ENCODE results near the gene ARFGAP1. TPM values are rescaled to one million over a fixed set of nuclear protein-coding genes. Genes with fewer than 3 reads are reported as not detected.

The ARFGAP1 gene
- total RNA-seq, 1 donor from 2014 or later, result 28.1 TPM

- no peak for DNase-seq
Observed at GRCh38 chr20:63261060-63261794, 11.4 kb upstream of the ARFGAP1 start.

GRCh38 chr20:63261795-63262528, 10.7 kb upstream of the ARFGAP1 start:
- no peak for DNase-seq

DNA sequence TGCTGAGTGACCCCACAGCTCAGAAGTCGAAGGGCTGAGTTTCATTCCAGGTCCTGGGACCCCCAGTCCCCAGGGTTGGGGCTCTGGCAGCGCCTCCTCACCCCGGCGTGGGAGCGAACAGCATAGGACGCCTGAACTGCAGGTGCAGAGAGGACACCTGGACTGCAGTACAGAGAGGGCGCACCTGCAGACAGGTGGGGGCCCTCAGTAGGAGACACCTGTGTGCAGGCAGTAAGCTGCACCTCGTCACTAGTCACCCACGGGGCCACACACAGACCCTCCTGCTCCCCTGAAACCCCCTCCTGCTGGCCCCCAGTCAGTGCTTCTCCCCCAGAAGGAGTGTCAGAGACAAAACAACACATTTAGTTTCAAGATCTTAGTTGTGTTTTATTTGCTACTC, 9.8 kb upstream of the ARFGAP1 start:
- no peak for DNase-seq

- no peak for DNase-seq
Observed at GRCh38 chr20:63264000-63264399, 8.6 kb upstream of the ARFGAP1 start.

DNA sequence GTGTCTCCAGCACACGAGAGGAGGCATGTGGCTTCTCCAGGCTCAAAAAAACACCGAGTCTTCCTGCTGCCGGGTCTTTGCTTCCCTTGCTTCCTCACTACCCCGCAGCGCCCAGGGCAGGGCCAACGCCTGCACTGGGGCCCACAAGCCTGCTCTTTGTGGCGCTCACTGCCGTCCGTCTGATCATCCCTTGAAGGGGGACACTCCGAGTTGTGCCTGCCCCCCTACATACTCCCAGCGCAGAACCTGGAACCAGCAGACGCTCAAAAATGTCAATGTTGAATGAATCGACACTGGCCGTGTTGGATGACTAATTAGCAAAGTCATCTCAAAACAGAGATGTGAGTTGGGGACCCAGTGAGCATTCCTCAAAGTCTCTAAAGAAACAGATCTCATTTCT, 8.1 kb upstream of the ARFGAP1 start:
- no peak for DNase-seq

- no peak for DNase-seq
Observed at GRCh38 chr20:63265891-63266515, 6.6 kb upstream of the ARFGAP1 start.

GRCh38 chr20:63267691-63268090, 4.9 kb upstream of the ARFGAP1 start:
- DNase-seq, result no peak

- no peak for DNase-seq
Observed at GRCh38 chr20:63268256-63268655, 4.4 kb upstream of the ARFGAP1 start.

GRCh38 chr20:63268671-63269439, 3.8 kb upstream of the ARFGAP1 start:
- no peak for DNase-seq

- DNase-seq, result no peak
Observed at GRCh38 chr20:63269724-63270123, 2.9 kb upstream of the ARFGAP1 start.

DNA sequence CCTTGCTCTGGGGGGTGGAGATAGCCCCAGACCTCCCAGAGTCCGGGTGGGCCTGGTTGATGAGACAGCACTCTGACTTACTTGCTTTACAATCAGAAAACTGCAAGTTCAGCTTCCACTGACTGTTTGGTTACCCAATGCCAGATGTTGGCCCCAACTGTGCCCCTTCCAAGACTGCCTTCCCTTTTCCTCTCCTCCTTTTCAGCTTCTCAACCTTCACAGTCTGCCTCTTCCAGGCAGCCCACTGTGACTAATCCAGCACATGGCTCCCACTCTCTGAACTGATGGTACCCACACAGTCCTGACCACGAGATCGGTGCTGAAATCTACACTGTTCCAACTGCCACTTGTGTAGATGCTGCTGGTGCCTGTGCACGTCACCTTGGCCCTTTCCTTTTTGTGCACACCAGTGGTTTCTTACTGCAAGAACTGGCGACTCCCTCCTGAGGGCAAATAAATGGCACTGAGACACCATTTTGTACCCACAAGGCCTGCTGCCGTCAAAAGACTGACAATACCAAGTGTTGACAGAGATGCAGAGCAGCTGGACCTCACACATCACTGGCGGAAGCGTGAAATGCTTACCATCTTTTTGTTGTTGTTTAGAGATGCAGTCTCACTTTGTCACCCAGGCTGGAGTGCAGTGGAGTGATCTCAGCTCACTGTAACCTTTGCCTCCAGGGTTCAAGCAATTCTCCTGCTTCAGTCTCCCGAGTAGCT, 1.8 kb upstream of the ARFGAP1 start:
- no peak for DNase-seq

DNA sequence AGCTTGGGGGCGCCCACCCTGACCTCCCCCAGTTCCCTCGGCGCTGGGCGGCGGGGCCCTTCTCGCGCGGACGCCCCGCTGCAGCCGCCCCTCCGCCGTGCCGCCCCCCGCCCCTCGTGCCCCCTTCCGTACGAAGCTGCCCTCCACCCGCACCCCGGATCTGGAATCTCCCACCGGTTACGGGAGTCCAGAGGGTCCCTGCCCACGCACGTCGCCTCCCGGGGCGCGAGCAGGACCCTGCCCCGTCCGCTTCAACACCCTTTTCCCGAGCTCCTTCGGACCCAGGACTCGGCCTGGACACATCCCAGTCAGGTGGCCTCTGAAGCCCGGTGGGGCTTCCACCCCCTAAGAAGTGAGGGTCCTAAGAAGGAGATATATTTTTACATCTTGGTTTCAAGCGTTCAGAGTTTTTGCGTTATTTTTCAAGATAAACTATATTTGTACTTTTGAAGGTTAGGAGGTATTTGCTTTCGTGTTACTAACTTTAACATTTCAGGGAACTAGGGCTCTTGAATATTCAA, 506 bp downstream of the ARFGAP1 start:
- DNase-seq, result no peak

DNA sequence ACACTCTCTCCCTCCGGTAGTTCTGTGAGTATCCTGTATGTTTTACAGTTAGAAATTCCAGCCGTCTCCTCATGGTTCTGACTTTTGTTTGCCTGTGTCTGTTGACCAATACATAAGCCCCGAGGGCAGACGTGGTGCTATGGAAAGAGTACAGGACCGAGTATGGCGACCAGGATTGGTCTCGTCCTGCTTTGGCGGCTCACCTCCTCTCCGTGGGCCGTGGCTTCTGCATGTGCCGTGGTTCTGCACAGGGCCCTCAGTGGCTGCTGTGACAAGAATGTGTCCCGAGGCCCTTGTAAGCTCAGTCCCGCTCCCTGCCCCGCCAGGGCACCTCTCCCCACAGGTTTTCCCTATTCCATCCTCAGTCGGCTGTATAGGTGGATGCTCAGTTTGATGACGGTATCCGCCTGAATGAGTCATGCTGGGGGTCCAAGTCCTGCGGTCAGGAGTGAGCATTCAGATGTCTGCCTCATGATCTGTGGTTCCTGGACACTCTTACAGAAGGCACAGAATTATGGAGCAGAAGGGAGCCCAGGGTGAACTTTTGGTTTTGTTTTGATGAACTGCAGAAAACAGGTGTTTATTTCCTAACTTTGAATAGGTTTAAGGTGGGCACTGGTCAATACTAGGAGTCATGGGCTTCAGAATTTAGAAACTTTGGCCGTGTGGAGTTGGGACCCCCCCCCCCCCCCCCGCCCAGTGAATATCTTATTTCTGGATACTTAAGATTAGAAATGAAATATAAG, 1.2 kb downstream of the ARFGAP1 start:
- DNase-seq, result no peak

GRCh38 chr20:63274381-63275228, 2.0 kb downstream of the ARFGAP1 start:
- no peak for DNase-seq

DNA sequence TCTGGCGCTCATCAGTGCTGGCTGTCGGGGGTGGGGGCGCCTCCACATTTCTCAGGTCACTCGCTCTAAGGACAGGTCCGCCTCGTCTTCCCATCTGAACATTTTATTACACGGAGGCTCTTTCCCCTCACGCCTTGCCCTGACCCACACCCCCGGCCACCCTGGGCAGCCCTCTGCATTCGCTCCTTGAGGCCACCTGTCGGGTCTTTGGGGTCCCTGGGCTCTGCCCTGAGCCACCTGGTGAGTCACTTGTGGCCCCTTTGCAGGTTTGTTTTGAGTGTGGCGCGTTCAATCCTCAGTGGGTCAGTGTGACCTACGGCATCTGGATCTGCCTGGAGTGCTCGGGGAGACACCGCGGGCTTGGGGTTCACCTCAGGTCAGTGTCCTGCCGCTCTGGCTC, 3.2 kb downstream of the ARFGAP1 start:
- DNase-seq, result no peak

DNA sequence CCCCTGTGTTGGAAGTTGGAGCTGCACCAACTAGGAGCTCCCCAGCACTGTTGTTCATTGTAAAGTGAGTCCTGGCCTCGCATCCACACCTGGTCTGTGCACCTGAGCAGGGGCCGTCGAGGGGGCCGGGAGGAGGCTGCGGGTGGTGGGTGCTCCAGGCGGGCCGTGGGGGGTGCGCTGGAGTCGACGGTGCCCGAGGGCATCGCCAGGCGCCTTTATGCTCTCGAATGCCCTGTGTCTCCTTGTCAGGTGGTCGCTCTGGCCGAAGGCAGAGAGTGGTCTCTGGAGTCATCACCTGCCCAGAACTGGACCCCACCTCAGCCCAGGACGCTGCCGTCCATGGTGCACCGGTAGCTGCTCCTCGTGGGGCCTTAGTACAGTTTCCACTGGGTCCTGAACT, 4.3 kb downstream of the ARFGAP1 start:
- no peak for DNase-seq

GRCh38 chr20:63277466-63278272, 5.1 kb downstream of the ARFGAP1 start:
- DNase-seq, result no peak

DNA sequence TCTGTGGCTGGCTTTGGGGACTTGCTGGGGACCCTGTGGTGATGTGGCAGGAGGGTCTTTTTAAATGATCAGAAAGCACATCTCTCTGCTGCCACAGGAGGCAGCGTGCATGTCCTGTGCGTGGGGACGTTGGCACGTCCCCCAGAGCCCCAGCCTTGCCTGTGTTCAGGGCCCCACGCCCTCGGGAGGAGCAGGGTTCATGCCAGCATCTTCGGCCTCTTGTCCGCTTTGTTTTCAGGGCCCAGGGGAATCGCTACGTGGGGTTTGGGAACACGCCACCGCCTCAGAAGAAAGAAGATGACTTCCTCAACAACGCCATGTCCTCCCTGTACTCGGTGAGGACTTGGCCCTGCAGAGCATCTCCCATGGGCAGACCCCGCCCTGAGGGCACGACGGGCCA, 6.0 kb downstream of the ARFGAP1 start:
- DNase-seq, result no peak

- DNase-seq, result no peak
Observed at GRCh38 chr20:63279931-63280330, 7.3 kb downstream of the ARFGAP1 start.

Data from occipital lobe (tissue), 2 donors.